PC-9 (cell line): Measurements from ENCODE around the gene MCC.

Experiments
- CTCF ChIP-seq: fragments of 200-600 bp; sonication (generic); conservative IDR thresholded peaks from 2 replicates; pipeline ENCODE4 v1.6.1; 2017; ENCODE audit warnings: mixed run types, antibody characterized with exemption, mild to moderate bottlenecking, moderate library complexity
- EZH2 ChIP-seq: fragments of 200-600 bp; sonication (generic); IDR thresholded peaks from 2 replicates; pipeline ENCODE4 v1.8.0; 2017; ENCODE audit warnings: antibody characterized with exemption, low read depth

- TF ChIP-seq CTCF (no peak), EZH2 (no peak)
Measured at GRCh38 chr5:113209498-113209897, 278.8 kb downstream of the MCC start.
